K562 (cell line): ENCODE results near the gene CALCB. TPM values are rescaled to one million over a fixed set of nuclear protein-coding genes. Genes with fewer than 3 reads are reported as not detected.

Experiments
- ATAC-seq: fragments of 200-7000 bp; cut with Tn5 transposase; 3 replicates; pipeline ENCODE4 v1.9.1; 2020; ENCODE audit warnings: moderate library complexity
- BruUV-seq: library from RNA; stranded (reverse); fragments of 400-500 nt; replicated peaks from 2 replicates; lab custom pipeline; 2021; lab: Mats Ljungman, UMichigan
- CTCF ChIA-PET: fragments of 300-600 bp; formaldehyde crosslinking; extraction: SDS; loops from one replicate; lab custom pipeline; 2021; ENCODE audit warnings: low intra/inter-chr PET ratio; lab: Yijun Ruan, JAX
- POLR2A ChIA-PET: fragments of 300-600, 350-650 bp; sonication (Branson Sonifier 250); formaldehyde crosslinking; extraction: SDS; loops from one replicate; lab custom pipeline; 2021; ENCODE audit warnings: antibody characterized with exemption, inconsistent platforms; lab: Yijun Ruan, JAX
- DNase-seq, 4 experiments: peaks; one replicate each; pipeline versions ENCODE4 v3.0.0 to v3.0.0-alpha.2; 2011 to 2018; ENCODE audit warnings: low spot score in 3 of 4, mixed read lengths in 3 of 4; ENCODE audit errors: extremely low read depth in 1 of 4
- FAIRE-seq: peaks from 2 replicates; lab custom pipeline; 2011; peaks lifted over from hg19 to GRCh38; lab: Jason Lieb, UNC
- H2AFZ ChIP-seq: 2 replicates; pipeline ENCODE4 v1.6.0; 2011; ENCODE audit warnings: low read depth, low read length, control low read depth, inconsistent platforms
- H3K27ac ChIP-seq: fragments of 200-600 bp; 3 replicates; pipeline ENCODE4 v1.8.0; 2011; ENCODE audit warnings: low read depth, mild to moderate bottlenecking, control low read depth, inconsistent platforms, low read length, moderate library complexity, mixed read lengths; ENCODE audit errors: extremely low read depth
- H3K27me3 ChIP-seq, 2 experiments: fragments of 300-600 bp in 1 of 2; 2 replicates in 1 of 2; 3 replicates in 1 of 2; pipeline versions ENCODE4 v1.6.0 to v1.8.0; 2011; ENCODE audit warnings: inconsistent platforms in 2 of 2, low read length in 2 of 2, mild to moderate bottlenecking in 1 of 2, mixed read lengths in 1 of 2, moderate library complexity in 1 of 2; ENCODE audit not compliant: control insufficient read depth in 2 of 2, insufficient read depth in 2 of 2
- H3K36me3 ChIP-seq: fragments of 300-600 bp; 3 replicates; pipeline ENCODE4 v1.8.0; 2011; ENCODE audit warnings: mild to moderate bottlenecking, low read length, inconsistent platforms; ENCODE audit not compliant: control insufficient read depth, insufficient read depth
- H3K4me1 ChIP-seq, 2 experiments: fragments of 200-600 bp in 1 of 2; replicated peaks in 1 of 2; 2 replicates in 1 of 2; 3 replicates in 1 of 2; pipeline versions ENCODE4 v1.5.1 to v1.8.0; 2011; ENCODE audit warnings: inconsistent platforms in 2 of 2, low read length in 2 of 2, mild to moderate bottlenecking in 1 of 2, mixed read lengths in 1 of 2, moderate library complexity in 1 of 2; ENCODE audit not compliant: control insufficient read depth in 2 of 2, insufficient read depth in 2 of 2
- H3K4me2 ChIP-seq: 2 replicates; pipeline ENCODE4 v1.6.1; 2011; ENCODE audit warnings: low read length, control low read depth, inconsistent platforms, mixed read lengths; ENCODE audit not compliant: insufficient read depth
- H3K4me3 ChIP-seq: fragments of 200-600 bp; sonication (generic), shearing (Covaris generic); 2 replicates; pipeline ENCODE4 v1.5.1; 2016; ENCODE audit warnings: control low read depth, inconsistent platforms
- H3K79me2 ChIP-seq: fragments of 200-600 bp; 3 replicates; pipeline ENCODE4 v1.8.0; 2011; ENCODE audit warnings: low read length, inconsistent platforms; ENCODE audit not compliant: control insufficient read depth, insufficient read depth
- H3K9ac ChIP-seq, 2 experiments: 2 replicates each; pipeline versions ENCODE4 v1.6.0 to v1.6.1; 2011; ENCODE audit warnings: low read depth in 2 of 2, low read length in 2 of 2, control low read depth in 1 of 2, inconsistent platforms in 1 of 2, mild to moderate bottlenecking in 1 of 2, mixed read lengths in 1 of 2; ENCODE audit not compliant: insufficient read depth in 1 of 2
- H3K9me1 ChIP-seq: one replicate; pipeline ENCODE4 v1.6.0; 2011; ENCODE audit warnings: inconsistent platforms, mild to moderate bottlenecking, low read length, moderate library complexity; ENCODE audit not compliant: control insufficient read depth, insufficient read depth
- H3K9me3 ChIP-seq: replicated peaks from 2 replicates; pipeline ENCODE4 v1.5.1; 2011; ENCODE audit warnings: low read depth, low read length, inconsistent platforms; ENCODE audit not compliant: control insufficient read depth, insufficient read depth
- H4K20me1 ChIP-seq: replicated peaks from 2 replicates; pipeline ENCODE4 v1.6.1; 2011; ENCODE audit warnings: low read length, inconsistent platforms, mixed read lengths; ENCODE audit not compliant: control insufficient read depth, insufficient read depth
- CHCHD3 ChIP-seq: fragments of 250-450 bp; sonication (Bioruptor Pico); IDR thresholded peaks from 2 replicates; pipeline ENCODE4 v2.1.2; 2022; ENCODE audit warnings: mild to moderate bottlenecking
- CHD4 ChIP-seq: fragments of 200-600 bp; sonication (generic); IDR thresholded peaks from 3 replicates; pipeline ENCODE4 v1.6.1; 2012; ENCODE audit warnings: low read depth, mild to moderate bottlenecking, mixed read lengths, low read length, inconsistent platforms; ENCODE audit not compliant: insufficient read depth, insufficient replicate concordance, poor library complexity, severe bottlenecking
- HNRNPH1 ChIP-seq: fragments of 200-400 bp; formaldehyde crosslinking; optimal IDR thresholded peaks from 2 replicates; pipeline ENCODE3; 2017; ENCODE audit warnings: low read depth, mild to moderate bottlenecking, low read length, moderate library complexity
- IRF1 ChIP-seq: sonication (generic); formaldehyde crosslinking; IDR thresholded peaks from 2 replicates; pipeline ENCODE4 v1.8.0; 2022; ENCODE audit warnings: missing genetic modification reagents, mild to moderate bottlenecking, borderline replicate concordance
- KAT8 ChIP-seq: fragments of 450-650 bp; IDR thresholded peaks from 2 replicates; pipeline ENCODE4 v1.6.1; 2016; ENCODE audit warnings: low read depth, mild to moderate bottlenecking
- MYBL2 ChIP-seq, 2 experiments: fragments of 450-650 bp in 1 of 2; sonication (generic) in 1 of 2; formaldehyde crosslinking in 1 of 2; IDR thresholded peaks; 2 replicates each; pipeline versions ENCODE4 v1.6.1 to v1.8.1; 2017 to 2022; ENCODE audit warnings: borderline replicate concordance in 1 of 2, inconsistent platforms in 1 of 2, low read depth in 1 of 2, mild to moderate bottlenecking in 1 of 2, missing genetic modification reagents in 1 of 2, moderate library complexity in 1 of 2
- PKNOX1 ChIP-seq: fragments of 450-650 bp; IDR thresholded peaks from 2 replicates; pipeline ENCODE4 v1.6.1; 2016
- POU5F1 ChIP-seq: fragments of 150-350 bp; IDR thresholded peaks from 2 replicates; pipeline ENCODE4 v1.6.1; 2014; ENCODE audit warnings: borderline replicate concordance, low read length, low read depth, mild to moderate bottlenecking; ENCODE audit not compliant: partially characterized antibody
- STAT5A ChIP-seq: IDR thresholded peaks from 2 replicates; pipeline ENCODE4 v1.6.1; 2012; ENCODE audit warnings: low read length, inconsistent platforms, borderline replicate concordance
- ZC3H11A ChIP-seq: IDR thresholded peaks from 2 replicates; pipeline ENCODE4 v1.6.1; 2012; ENCODE audit warnings: low read depth, low read length, improper control_type of control experiment
- WGBS: fragments of 100-300 bp; shearing (Covaris generic); methylation state at CpG from one replicate; pipeline ENCODE4 v1.1.6; 2016; ENCODE audit warnings: low coverage, mixed read lengths; ENCODE audit not compliant: insufficient coverage; ENCODE audit errors: missing lambda C conversion rate; 5-methylcytosine and 5-hydroxymethylcytosine counted together
- in situ Hi-C: fragments of 300-500 bp; cut with MboI; formaldehyde crosslinking; loops from 4 replicates; pipeline ENCODE4 v1.15.0; 2018; ENCODE audit warnings: inconsistent platforms, mixed read lengths
- intact Hi-C: fragments of 100-400 bp; cut with micrococcal nuclease; formaldehyde crosslinking; loops from 2 replicates; pipeline ENCODE4 v1.14.2; 2022
- polyA plus RNA-seq, 8 experiments: library from polyadenylated mRNA; depleted of rRNA in 4 of 8; stranded (reverse) in 5 of 8; unstranded in 3 of 8; fragments of >200 nt; fragmentation: Nextera tagmentation in 2 of 8; fragmentation: Illumina TruSeq in 1 of 8; extraction: Ambion mirVana in 2 of 8; extraction: Trizol in 1 of 8; gene quantifications; 2 replicates each; pipeline versions ENCODE4 v1.2.1 to v1.2.3, GENCODE V29; 2011 to 2014; ENCODE audit warnings: inconsistent platforms in 1 of 8, missing spikeins in 1 of 8
- total RNA-seq, 7 experiments: library from RNA; depleted of rRNA in 6 of 7; stranded (reverse); fragments of >200 nt in 6 of 7; fragmentation: Illumina TruSeq in 2 of 7; extraction: Trizol in 2 of 7; gene quantifications; 2 replicates each; pipeline versions ENCODE4 v1.2.1 to v1.2.3, GENCODE V29; 2011 to 2021; ENCODE audit warnings: low replicate concordance in 1 of 7
- TF ChIP-seq, protein P1 (sequence below): fragments of 450-650 bp; IDR thresholded peaks from 2 replicates; pipeline ENCODE4 v1.6.1; 2016; ENCODE audit warnings: missing biosample characterization, missing genetic modification characterization
- TF ChIP-seq, protein P2 (sequence below): fragments of 250-450 bp; sonication (Bioruptor Pico); IDR thresholded peaks from 2 replicates; pipeline ENCODE4 v1.8.0; 2022; ENCODE audit warnings: moderate library complexity, mild to moderate bottlenecking, inconsistent platforms

Gene CALCB
- total and polyA plus RNA-seq, 9 of the 15 experiments (the other 6 are each of a cell fraction or from before 2014, with no cell fraction given) = not detected

DNA sequence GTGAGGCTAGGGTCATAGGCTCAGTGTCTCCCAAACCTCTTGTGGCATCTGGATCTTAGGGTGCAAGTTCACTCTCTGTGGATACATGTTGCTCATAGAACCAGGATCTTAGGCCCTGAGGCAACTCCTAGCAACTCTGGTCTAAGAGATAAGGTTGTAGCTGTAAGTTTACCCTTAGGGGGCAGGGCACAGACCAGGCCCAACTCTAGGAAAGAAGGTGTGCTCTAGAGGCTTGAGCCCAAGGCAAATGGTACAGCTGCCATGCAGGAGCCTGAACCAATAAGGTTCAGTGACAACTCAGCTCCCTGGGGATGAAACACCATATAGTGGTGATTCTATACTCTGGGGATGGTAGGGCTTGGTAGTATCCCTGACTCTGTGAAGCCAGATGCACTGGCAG is 17.8 kb downstream of the CALCB start (continued):
- TF ChIP-seq ZC3H11A (no peak), IRF1 (CRISPR knock-in tag) (no peak)

DNA sequence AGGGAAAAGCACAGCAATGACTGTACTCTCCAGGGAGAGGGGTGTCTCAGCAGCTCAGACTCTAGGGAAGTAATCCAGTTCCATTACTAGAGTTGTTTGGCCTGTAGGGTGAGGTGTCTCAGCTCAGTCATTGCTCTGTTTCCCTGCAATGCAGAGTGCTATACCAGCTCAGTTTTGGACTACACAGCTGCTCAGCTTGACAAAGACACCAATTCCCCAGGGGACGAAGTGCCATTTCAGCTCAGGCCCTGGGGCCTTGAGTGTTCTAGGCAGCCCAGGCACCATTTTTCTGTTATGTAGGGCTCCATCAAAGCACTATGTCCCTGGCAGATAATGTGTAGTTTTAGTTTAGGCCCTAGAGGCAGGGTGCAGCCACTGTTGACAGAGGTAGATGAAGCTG is 18.2 kb downstream of the CALCB start:
- no TSS peak for BruUV-seq
- Histone ChIP-seq H3K4me3 (no peak overlapping the region), H2AFZ (no peak overlapping the region), H3K9me1 (no peaks in the 10 kb centered on the region), H3K9ac (no peak overlapping the region), H3K9me3 (no peaks in the 10 kb centered on the region), H3K36me3 (no peaks in the 10 kb centered on the region), H3K27me3 (no peaks in the 10 kb centered on the region), H4K20me1 (no peaks in the 10 kb centered on the region), H3K79me2 (no peaks in the 10 kb centered on the region), H3K27ac (no peak overlapping the region), H3K4me2 (no peak overlapping the region), H3K4me1 (no peaks in the 10 kb centered on the region)
- CTCF ChIA-PET = no interaction called here
- ATAC-seq (no peak), FAIRE-seq (no peak), DNase-seq (no peak)
- in situ Hi-C loops (no loop called here), intact Hi-C loops (no loop called here)
- 0% methylated on average over 1 of the region's 1 CpG for WGBS
- POLR2A ChIA-PET = interaction anchor here (0.8 to 1.3 kb wide), 3 partner anchors 9 to 16 kb away, joined by 3 to 4 read pairs (median 3); no protein-coding TSS in a partner anchor
- no peak for TF ChIP-seq MYBL2 (IDR thresholded peaks at IDR 0.05; ENCODE audit: low read depth)
- TF ChIP-seq MYBL2 (CRISPR knock-in tag; IDR thresholded peaks at IDR 0.05; ENCODE audit: borderline replicate concordance) = no peak
- no peak for TF ChIP-seq POU5F1
- no peak for TF ChIP-seq STAT5A
- no peak for TF ChIP-seq HNRNPH1
- no peak for TF ChIP-seq PKNOX1
- TF ChIP-seq, protein P1, sequence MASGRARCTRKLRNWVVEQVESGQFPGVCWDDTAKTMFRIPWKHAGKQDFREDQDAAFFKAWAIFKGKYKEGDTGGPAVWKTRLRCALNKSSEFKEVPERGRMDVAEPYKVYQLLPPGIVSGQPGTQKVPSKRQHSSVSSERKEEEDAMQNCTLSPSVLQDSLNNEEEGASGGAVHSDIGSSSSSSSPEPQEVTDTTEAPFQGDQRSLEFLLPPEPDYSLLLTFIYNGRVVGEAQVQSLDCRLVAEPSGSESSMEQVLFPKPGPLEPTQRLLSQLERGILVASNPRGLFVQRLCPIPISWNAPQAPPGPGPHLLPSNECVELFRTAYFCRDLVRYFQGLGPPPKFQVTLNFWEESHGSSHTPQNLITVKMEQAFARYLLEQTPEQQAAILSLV (tag) = no peak
- no peak for TF ChIP-seq KAT8
- no peak for TF ChIP-seq CHCHD3 (CRISPR knock-in tag)
- TF ChIP-seq CHD4 = no peak
- TF ChIP-seq, protein P2, sequence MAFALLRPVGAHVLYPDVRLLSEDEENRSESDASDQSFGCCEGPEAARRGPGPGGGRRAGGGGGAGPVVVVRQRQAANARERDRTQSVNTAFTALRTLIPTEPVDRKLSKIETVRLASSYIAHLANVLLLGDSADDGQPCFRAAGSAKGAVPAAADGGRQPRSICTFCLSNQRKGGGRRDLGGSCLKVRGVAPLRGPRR (CRISPR knock-in tag) = no peak
